GM19240 (cell line): ENCODE measurements around the gene TBC1D26.
"Not testable (repeated sequence)": the region's sequence is repeated elsewhere in the genome, so short reads cannot be mapped to it uniquely, and the experiment has no call there.

Experiments
- DNase-seq: peaks from one replicate; pipeline ENCODE4 v3.0.0; 2011; ENCODE audit warnings: low spot score; ENCODE audit not compliant: insufficient read length

The TBC1D26 gene

GRCh38 chr17:15731900-15732299, at the start of gene TBC1D26:
Gene TBC1D26 (plus strand): TSS chr17:15732283. CDS start chr17:15735349, 3,066 bp downstream.
- DNase-seq = not testable (repeated sequence)

DNA sequence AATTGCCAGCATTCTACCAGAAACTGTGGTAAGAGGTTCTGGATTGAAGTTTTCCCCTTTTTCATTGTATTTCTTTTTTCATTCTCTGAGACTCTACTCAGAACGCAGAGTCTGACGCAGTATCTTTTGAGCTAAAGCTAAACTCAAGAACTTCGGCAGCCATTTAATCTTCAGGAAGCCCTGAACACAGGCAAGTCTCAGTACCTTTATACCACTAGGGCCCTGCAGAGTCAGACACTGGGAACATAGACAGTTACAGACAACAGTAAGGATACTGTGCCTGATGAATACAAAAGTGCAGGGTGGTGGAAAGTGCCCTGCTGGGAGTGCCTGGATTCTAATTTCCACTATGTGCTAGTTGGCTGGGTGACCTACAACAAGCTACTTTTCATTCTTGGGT, 48.9 kb upstream of the TBC1D26 start:
- DNase-seq = not testable (repeated sequence)

GRCh38 chr17:15683824-15684478, 48.1 kb upstream of the TBC1D26 start, which contains the start of gene TRIM16:
Gene TRIM16 (minus strand): TSS chr17:15684311. CDS start chr17:15651609, 32,702 bp downstream.
- peak; percentile 48 for DNase-seq

DNA sequence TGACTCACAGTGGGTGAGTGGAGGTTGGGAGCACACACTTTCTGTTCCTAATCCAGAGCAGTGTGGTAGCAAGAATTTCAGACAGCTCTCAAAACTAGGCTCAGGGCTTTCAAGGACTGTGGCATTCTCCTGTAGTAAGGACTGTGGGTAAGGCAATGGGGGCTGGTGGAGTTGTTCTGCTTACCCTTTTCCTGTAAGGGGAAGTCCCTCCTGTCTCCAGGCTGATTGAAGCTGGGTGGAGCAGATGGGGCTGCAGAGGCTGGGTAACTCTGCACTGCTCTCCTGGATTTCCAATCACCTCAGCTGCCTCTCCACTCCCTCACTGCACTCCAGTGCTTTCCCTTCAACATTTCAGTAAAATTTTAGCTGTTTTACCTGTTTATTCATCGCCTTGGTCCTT, 44.6 kb upstream of the TBC1D26 start:
- not testable (repeated sequence) for DNase-seq

GRCh38 chr17:15698967-15699366, 33.1 kb upstream of the TBC1D26 start:
- not testable (repeated sequence) for DNase-seq

DNA sequence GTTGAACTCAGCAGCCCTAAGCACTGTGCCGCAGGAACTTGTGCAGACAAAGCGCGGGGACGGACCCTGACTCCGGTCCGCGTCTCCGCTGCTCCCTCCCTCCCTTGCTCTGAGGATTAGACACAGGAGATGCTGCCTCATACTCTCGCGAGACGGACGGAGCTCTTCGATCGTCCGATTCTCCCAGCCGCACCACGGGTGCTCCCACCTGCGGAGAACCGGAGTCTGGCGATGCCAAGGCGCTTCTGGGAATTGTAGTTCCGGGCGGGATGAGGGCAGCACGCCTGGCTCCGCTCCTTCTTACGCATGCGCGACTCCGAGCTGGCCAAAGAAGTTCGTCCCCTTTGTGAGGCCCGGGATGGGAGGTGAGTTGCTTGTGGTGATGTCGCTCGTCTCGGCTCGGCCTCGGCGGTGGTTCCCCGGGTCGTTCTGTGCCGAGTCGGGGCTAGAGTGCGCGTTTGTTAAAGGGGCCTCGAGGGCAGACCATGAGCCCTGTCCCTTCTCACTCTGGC, 32.6 kb upstream of the TBC1D26 start, which contains the start of gene ZNF286A:
TSS of gene ZNF286A (plus strand) at position 340 of the 512 bp plus-strand sequence. CDS start 578 bp downstream, outside the sequence.
- peak; percentile 85 for DNase-seq

GRCh38 chr17:15699937-15700336, 32.1 kb upstream of the TBC1D26 start:
- DNase-seq = not testable (repeated sequence)

GRCh38 chr17:15704239-15704638, 27.8 kb upstream of the TBC1D26 start:
- not testable (repeated sequence) for DNase-seq

DNA sequence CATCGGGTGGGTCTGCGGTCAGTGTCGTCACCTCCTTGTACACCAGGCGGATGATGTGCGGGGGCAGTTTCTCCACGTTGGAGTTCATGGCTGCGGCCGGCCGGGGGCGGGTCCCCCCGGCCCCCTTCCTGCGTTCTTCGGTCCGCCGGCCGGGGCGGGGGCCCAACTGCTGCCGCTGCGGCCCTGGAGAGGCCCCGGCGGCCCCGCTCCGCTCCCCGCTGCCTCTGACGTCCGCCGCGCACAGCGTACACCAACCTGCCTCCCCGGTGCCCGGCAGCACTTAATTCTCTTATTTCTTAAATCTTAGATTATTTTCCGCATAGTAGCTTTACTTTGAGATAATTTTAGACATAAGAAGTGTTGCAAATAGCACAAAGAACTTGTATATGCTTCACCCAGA, 27.3 kb upstream of the TBC1D26 start:
- DNase-seq = not testable (repeated sequence)

- not testable (repeated sequence) for DNase-seq
Measured at GRCh38 chr17:15708879-15709278, 23.2 kb upstream of the TBC1D26 start.

- DNase-seq = not testable (repeated sequence)
Measured at GRCh38 chr17:15716601-15717563, 15.2 kb upstream of the TBC1D26 start.

DNA sequence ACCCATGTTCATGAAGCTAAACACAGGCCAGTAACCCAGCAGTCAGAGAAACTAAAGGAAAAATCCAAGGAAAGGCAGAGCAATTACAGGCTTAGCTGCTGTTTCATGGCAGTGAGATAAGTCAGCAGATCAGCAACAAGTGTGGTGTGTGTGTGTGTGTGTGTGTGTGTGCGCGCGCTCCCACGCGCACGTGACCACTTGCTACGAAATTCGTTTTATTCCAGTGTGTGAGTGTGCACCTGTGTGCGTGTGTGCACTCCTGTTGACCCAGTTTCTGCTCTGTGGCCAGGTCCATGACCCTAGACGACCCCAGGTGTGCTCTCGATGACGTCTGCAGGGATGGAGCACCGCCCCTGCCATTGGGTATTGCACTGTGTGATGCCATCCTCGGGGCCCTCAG, 1.5 kb upstream of the TBC1D26 start:
- not testable (repeated sequence) for DNase-seq

- DNase-seq = not testable (repeated sequence)
Measured at GRCh38 chr17:15733174-15733789, 1.2 kb downstream of the TBC1D26 start.

GRCh38 chr17:15736578-15736977, 4.5 kb downstream of the TBC1D26 start:
- DNase-seq = not testable (repeated sequence)

- DNase-seq = no peak
Measured at GRCh38 chr17:15738066-15738465, 6.0 kb downstream of the TBC1D26 start.

- not testable (repeated sequence) for DNase-seq
Measured at GRCh38 chr17:15739259-15739658, 7.2 kb downstream of the TBC1D26 start.

DNA sequence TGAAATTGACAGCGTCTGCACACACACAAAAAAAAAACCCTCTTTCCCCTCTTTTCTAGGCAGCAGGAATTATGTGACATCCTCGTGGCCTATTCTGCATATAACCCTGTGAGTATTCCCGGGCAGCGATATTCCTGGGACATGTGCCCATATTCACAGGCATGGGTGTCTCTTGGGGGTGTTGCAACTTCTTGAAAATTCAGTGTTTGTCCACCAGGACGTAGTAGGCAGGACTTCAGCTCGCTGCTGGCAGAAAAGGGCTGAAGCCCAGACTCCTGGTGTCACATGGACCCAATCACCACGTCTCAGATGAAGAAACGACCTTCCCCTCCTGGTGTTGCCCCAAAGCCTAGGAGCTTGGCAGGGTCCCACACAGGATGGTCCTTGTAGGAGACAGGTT, 8.0 kb downstream of the TBC1D26 start:
- DNase-seq = not testable (repeated sequence)

DNA sequence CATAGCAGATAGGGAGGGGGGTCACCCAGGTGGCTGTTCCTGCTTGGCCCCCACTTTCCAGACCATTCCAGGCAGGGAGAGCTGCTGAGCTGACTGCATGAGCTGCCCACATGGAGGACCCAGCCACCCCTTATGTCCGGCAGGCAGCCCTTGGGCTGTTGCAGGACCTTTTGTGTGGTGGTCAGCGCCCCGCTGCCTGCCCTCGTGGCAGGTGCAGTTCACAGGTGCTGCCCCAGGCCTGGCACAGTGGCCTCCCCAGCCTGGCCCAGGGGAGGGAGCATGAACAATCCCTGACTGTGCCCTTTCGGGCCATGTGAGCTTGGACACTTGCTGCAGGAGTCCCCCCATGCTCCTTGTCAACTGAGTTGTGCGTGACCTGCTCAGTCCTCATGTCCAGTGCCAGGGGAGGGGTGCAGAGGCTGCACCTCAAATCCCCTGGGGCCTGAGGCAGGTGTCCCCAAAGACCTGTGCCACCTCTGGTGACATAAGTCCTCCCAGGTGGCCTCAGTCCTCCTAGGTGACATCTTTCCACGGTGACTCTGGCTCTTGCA, 8.6 kb downstream of the TBC1D26 start:
- DNase-seq = no peak

- DNase-seq = no peak
Measured at GRCh38 chr17:15741624-15742023, 9.5 kb downstream of the TBC1D26 start.

DNA sequence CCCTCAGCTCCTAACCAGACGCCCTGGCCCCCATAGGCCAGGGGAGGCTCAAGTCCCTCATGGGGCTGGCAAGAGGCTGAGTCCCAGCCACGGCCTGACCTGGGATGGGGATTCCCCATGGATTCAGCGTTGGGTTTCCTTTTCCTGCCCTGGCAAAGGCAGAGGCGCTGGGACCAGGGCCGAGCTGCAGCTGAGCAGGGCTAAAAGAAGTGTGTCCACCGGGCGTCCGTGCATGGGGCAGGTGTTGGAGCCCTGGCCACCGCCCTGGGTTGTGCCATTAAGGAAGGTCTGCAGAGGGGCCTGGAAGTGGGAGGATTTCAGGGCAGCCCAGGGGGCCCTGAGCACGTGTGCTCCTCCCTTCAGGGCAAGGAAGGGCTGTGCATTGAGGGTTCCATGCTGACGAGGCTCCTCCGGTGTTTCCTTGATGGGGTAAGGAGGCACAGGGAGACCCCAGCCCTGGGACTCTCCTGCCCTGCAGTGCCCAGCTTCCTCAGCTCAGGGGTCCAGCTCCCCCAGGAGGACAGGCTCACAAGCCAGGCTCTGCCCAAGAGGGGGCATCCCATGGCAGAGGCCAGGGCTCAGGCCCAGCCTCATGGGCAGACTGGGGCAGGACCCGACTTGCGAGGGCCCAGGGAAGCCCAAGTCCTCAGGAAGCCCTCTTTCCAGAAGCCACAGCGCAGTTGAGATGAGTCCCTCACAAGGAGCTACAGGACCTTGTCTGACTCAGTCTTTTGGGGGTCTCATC, 10.1 kb downstream of the TBC1D26 start:
- DNase-seq = no peak
